Caco-2 (cell line): ENCODE results near the gene RNU11. TPM values are rescaled to one million over a fixed set of nuclear protein-coding genes. Genes with fewer than 3 reads are reported as not detected.

ENCODE experiments used
- BruUV-seq: library from RNA; stranded (reverse); fragments of 400-500 nt; replicated peaks from 2 replicates; lab custom pipeline; 2021; lab: Mats Ljungman, UMichigan
- CTCF ChIA-PET: fragments of 300-600 bp; sonication (Branson Sonifier 250); formaldehyde crosslinking; loops from one replicate; lab custom pipeline; 2022; ENCODE audit warnings: antibody characterized with exemption; lab: Charles Lee
- POLR2A ChIA-PET: fragments of 300-600 bp; sonication (Branson Sonifier 250); formaldehyde crosslinking; loops from one replicate; lab custom pipeline; 2022; ENCODE audit warnings: antibody characterized with exemption; lab: Charles Lee
- DNase-seq, 2 experiments: peaks; one replicate each; pipeline versions ENCODE4 v3.0.0 to v3.0.0-alpha.2; 2020 to 2022
- H3K27me3 ChIP-seq: replicated peaks from 2 replicates; pipeline ENCODE4 v1.6.0; 2011; ENCODE audit warnings: low read length; ENCODE audit not compliant: control insufficient read depth, insufficient read depth
- H3K36me3 ChIP-seq: 2 replicates; pipeline ENCODE4 v1.5.1; 2011; ENCODE audit warnings: low read length; ENCODE audit not compliant: control insufficient read depth, insufficient read depth
- H3K4me1 ChIP-seq: fragments of 250-450 bp; sonication (Bioruptor Pico); 2 replicates; pipeline ENCODE4 v1.5.1; 2020; ENCODE audit warnings: mild to moderate bottlenecking
- H3K4me3 ChIP-seq: 2 replicates; pipeline ENCODE4 v1.5.1; 2011; ENCODE audit warnings: low read depth, mild to moderate bottlenecking, control low read depth, low read length
- H3K9me3 ChIP-seq: fragments of 250-450 bp; sonication (Bioruptor Pico); 2 replicates; pipeline ENCODE4 v1.5.1; 2020; ENCODE audit warnings: mild to moderate bottlenecking, moderate library complexity
- H3K27ac Mint-ChIP-seq: one replicate; pipeline ENCODE4 v1.8.0; 2022; ENCODE audit warnings: mixed read lengths; ENCODE audit not compliant: unreplicated experiment
- H3K27me3 Mint-ChIP-seq: one replicate; pipeline ENCODE4 v1.8.0; 2022; ENCODE audit warnings: mixed read lengths; ENCODE audit not compliant: insufficient read depth, unreplicated experiment
- H3K36me3 Mint-ChIP-seq: one replicate; pipeline ENCODE4 v1.8.0; 2022; ENCODE audit warnings: mild to moderate bottlenecking, mixed read lengths; ENCODE audit not compliant: insufficient read depth, unreplicated experiment
- H3K4me1 Mint-ChIP-seq: one replicate; pipeline ENCODE4 v1.8.0; 2022; ENCODE audit warnings: low read depth, mixed read lengths; ENCODE audit not compliant: unreplicated experiment
- H3K4me3 Mint-ChIP-seq: one replicate; pipeline ENCODE4 v1.8.0; 2022; ENCODE audit warnings: mild to moderate bottlenecking, moderate library complexity, mixed read lengths; ENCODE audit not compliant: unreplicated experiment
- H3K9me3 Mint-ChIP-seq: one replicate; pipeline ENCODE4 v1.8.0; 2022; ENCODE audit warnings: mixed read lengths; ENCODE audit not compliant: unreplicated experiment
- CTCF ChIP-seq, 2 experiments: fragments of 200-600 bp in 1 of 2; IDR thresholded peaks; 1 replicate in 1 of 2; 2 replicates in 1 of 2; pipeline versions ENCODE4 v1.5.1 to v1.8.0; 2011 to 2022; ENCODE audit warnings: antibody characterized with exemption in 1 of 2, control low read depth in 1 of 2, inconsistent platforms in 1 of 2, low read depth in 1 of 2, low read length in 1 of 2, mild to moderate bottlenecking in 1 of 2, moderate library complexity in 1 of 2; ENCODE audit not compliant: insufficient read depth in 1 of 2, severe bottlenecking in 1 of 2, unreplicated experiment in 1 of 2
- intact Hi-C: fragments of 100-400 bp; cut with micrococcal nuclease; formaldehyde crosslinking; loops from one replicate; pipeline ENCODE4 v1.10.0; 2022; ENCODE audit not compliant: unreplicated experiment
- total RNA-seq: library from RNA; stranded (reverse); gene quantifications from 2 replicates; pipeline ENCODE4 v1.2.3, GENCODE V29; 2022

The RNU11 gene
- total RNA-seq, 1 experiment from 2014 or later: not detected

- H3K27me3 Mint-ChIP-seq: no peaks in the 10 kb centered on the region
- Histone ChIP-seq H3K9me3 (no peaks in the 10 kb centered on the region), H3K4me1 (no peaks in the 10 kb centered on the region), H3K36me3 (no peaks in the 10 kb centered on the region), H3K4me3 (no peak overlapping the region), H3K27me3 (no peaks in the 10 kb centered on the region)
- intact Hi-C loops: no loop called here
- no peak for DNase-seq
- BruUV-seq: no TSS peak
- ChIA-PET CTCF (no interaction called here), POLR2A (no interaction called here)
- H3K36me3 Mint-ChIP-seq: peaks cover 12% of the 10 kb centered on the region
- H3K4me1 Mint-ChIP-seq: no peaks in the 10 kb centered on the region
- H3K27ac Mint-ChIP-seq: no peak overlapping the region
- no peak overlapping the region for H3K4me3 Mint-ChIP-seq
- TF ChIP-seq CTCF (IDR thresholded peaks at IDR 0.05; ENCODE audit: insufficient read depth in 1 of 2, low read depth in 1 of 2, low read length in 1 of 2, severe bottlenecking in 1 of 2, unreplicated experiment in 1 of 2): no peak
- no peaks in the 10 kb centered on the region for H3K9me3 Mint-ChIP-seq
Measured at GRCh38 chr1:28632560-28632959, 15.8 kb upstream of the RNU11 start.

DNA sequence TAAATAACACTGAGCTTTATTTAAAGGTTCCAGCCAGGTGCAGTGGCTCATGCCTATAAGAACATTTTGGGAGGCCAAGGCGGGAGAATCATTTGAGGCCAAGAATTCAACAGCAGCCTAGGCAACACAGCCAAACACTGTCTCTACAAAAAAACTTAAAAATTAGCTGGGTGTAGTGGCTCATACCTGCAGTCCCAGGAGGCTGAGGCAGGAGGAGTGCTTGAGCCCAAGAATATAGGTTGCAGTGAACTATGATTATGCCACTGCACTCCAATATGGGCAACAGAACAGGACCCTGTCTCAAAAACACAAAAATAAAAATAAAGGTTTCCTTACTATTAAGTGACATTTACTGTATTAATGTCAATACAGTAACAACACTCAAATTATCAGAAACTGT, 7.6 kb upstream of the RNU11 start:
- H3K27ac Mint-ChIP-seq: no peak overlapping the region
- no peak overlapping the region for H3K4me3 Mint-ChIP-seq
- H3K9me3 ChIP-seq: no peaks in the 10 kb centered on the region
- no peaks in the 10 kb centered on the region for H3K27me3 Mint-ChIP-seq
- H3K4me3 ChIP-seq: no peak overlapping the region
- no TSS peak for BruUV-seq
- ChIA-PET POLR2A (interaction anchor here (0.6 kb wide), 1 partner anchor 36 kb away, joined by 4 read pairs; no protein-coding TSS in a partner anchor), CTCF (interaction anchor here (0.5 to 0.9 kb wide), 4 partner anchors 84 to 467 kb away, joined by 4 to 10 read pairs (median 6); no protein-coding TSS in a partner anchor)
- peak; percentile 30 to 41 for DNase-seq
- 0 out of 2 replicates have a peak, but pooled peaks cover 6% of the 10 kb centered on the region for H3K4me1 ChIP-seq
- H3K9me3 Mint-ChIP-seq: no peaks in the 10 kb centered on the region
- H3K36me3 ChIP-seq: no peaks in the 10 kb centered on the region
- H3K36me3 Mint-ChIP-seq: peaks cover 13% of the 10 kb centered on the region
- no peaks in the 10 kb centered on the region for H3K27me3 ChIP-seq
- intact Hi-C loops: loop anchor here (5.0 kb wide), 1 partner anchor 117 kb away; no protein-coding TSS in a partner anchor
- peak; percentile 10 to 31 for TF ChIP-seq CTCF (IDR thresholded peaks at IDR 0.05; ENCODE audit: insufficient read depth in 1 of 2, low read depth in 1 of 2, low read length in 1 of 2, severe bottlenecking in 1 of 2, unreplicated experiment in 1 of 2)
- peaks cover 15% of the 10 kb centered on the region for H3K4me1 Mint-ChIP-seq

GRCh38 chr1:28642056-28642846, 6.1 kb upstream of the RNU11 start:
- H3K36me3 Mint-ChIP-seq: peaks cover 9% of the 10 kb centered on the region
- Histone ChIP-seq H3K4me3 (peak overlapping the region; percentile 58), H3K36me3 (no peaks in the 10 kb centered on the region), H3K9me3 (no peaks in the 10 kb centered on the region), H3K4me1 (0 out of 2 replicates have a peak, but pooled peaks cover 6% of the 10 kb centered on the region), H3K27me3 (no peaks in the 10 kb centered on the region)
- no peak for TF ChIP-seq CTCF (IDR thresholded peaks at IDR 0.05; ENCODE audit: insufficient read depth in 1 of 2, low read depth in 1 of 2, low read length in 1 of 2, severe bottlenecking in 1 of 2, unreplicated experiment in 1 of 2)
- ChIA-PET POLR2A (interaction anchor here (0.8 to 1.8 kb wide), 14 partner anchors 10 to 540 kb away, joined by 3 to 54 read pairs (median 4); partner anchors contain the start of genes EPB41, GMEB1, MED18 and RCC1), CTCF (interaction anchor here (0.9 to 1.5 kb wide), 6 partner anchors 61 to 235 kb away, joined by 3 to 17 read pairs (median 6); partner anchors contain the start of gene YTHDF2)
- H3K27ac Mint-ChIP-seq: peak overlapping the region; percentile 98
- no peak for DNase-seq
- peaks cover 21% of the 10 kb centered on the region for H3K4me1 Mint-ChIP-seq
- TSS peak; percentile 69 for BruUV-seq
- peak overlapping the region; percentile 100 for H3K4me3 Mint-ChIP-seq
- intact Hi-C loops: loop anchor here (5.0 kb wide), 1 partner anchor 115 kb away; no protein-coding TSS in a partner anchor
- H3K9me3 Mint-ChIP-seq: no peaks in the 10 kb centered on the region
- H3K27me3 Mint-ChIP-seq: no peaks in the 10 kb centered on the region
